GM19397 (cell line): ENCODE measurements around the gene GALNT18.

ENCODE experiments used
- ATAC-seq: cut with Tn5 transposase; IDR thresholded peaks from one replicate; pipeline ENCODE4 v1.9.1; 2021; ENCODE audit warnings: mild to moderate bottlenecking, moderate library complexity; ENCODE audit not compliant: unreplicated experiment

Gene GALNT18

DNA sequence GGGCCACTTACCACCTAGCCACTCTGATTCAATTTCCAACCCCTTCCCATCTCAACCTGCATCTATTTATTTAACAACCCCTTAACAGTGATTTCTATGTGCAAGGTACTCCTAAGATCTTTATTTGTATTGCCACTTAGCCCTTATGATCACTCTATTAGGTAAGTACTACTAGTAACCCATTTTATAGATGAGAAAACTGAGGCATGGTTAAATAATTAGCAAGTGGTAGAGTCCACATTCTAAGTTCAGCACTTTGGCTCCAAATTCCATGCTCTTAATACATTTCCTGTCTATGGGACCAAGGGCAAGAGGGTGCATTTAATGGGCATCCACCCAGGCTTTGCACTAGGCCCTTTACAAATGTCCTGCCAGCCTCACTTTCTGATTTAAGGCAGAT is 230.6 kb downstream of the GALNT18 start:
- no peak for ATAC-seq

DNA sequence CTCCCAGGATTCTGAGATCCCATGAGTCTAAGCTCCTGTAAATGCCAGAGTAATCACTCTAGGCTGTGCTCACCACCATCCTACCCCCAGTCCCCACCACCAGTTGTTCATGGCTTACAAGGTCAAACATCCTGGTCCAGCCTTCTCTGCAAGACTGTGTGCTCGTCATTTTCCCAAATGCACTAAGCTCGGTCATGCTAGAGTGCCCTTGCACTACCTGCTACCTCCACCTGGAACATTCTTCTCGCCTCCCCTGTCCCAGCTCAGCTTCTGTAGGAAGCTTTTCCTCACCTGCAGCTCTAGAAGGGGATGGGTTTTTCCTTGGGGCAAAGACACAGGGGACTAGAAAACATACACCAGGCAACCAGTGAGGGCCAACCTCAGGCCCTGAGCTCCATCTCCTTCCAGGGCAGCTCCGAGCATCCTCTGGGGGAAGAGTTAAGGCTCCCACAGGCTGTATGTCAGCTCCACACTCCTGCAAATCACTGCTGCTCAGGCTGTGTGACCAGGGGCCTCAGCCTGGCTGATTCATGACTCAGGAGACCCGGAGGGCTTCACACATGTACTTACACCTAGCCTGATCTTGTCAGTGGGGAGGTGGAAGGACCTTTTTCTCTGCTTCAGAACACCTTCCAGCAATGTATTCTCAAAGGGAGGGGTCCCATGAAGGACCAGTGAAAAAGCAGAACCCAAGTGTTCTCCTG is 231.6 kb downstream of the GALNT18 start:
- ATAC-seq, result no peak

DNA sequence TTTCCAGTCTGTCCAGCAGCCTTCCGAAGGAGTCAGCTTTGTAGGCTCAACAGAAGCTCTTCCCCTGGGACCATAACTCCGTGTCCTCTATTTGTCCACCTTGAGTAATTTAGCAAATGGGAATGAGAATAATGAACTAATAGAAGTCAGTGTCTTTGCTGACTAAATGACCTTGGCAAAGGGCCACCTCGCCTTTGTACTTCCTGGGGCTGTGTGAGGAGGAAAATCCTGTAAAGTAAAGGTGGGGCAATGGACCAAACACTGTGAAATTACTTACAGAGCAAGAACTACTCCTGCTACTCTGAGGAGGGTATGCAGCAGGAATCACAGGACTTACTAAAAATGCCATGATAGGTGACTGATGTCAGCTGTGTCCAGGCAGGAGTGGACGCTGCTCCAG is 232.6 kb downstream of the GALNT18 start:
- no peak for ATAC-seq

DNA sequence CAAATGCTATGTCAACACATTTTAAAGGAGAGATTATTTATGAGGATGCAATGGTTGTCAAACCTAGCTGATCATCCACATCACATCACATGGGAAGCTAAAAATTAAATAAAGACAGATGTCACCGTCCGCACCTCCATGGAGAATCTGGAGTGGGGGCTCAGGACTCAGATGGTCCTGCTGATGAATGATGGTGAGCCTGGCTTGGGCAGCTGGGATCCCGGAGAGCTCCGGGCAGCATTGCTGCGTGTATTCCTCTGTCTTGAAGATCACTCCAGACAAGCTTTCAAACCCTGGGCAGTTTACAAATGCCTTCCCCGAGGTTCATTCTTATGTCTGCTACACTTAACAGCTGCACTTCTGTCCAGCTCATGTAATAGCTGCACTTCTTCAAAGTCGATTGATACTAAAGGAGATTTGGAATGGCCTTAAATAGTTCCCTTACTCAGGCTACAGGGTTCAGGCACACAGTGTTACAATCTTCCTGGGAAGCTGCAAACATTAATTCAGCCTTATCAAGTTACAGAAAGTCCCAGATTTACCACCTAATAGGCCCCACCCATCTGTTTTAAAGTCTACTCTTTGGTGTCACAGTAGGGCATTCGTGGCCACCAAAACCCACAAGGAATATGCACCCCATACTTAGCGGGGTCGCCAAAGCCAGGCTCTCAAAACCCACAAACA is 234.0 kb downstream of the GALNT18 start:
- ATAC-seq, result no peak

DNA sequence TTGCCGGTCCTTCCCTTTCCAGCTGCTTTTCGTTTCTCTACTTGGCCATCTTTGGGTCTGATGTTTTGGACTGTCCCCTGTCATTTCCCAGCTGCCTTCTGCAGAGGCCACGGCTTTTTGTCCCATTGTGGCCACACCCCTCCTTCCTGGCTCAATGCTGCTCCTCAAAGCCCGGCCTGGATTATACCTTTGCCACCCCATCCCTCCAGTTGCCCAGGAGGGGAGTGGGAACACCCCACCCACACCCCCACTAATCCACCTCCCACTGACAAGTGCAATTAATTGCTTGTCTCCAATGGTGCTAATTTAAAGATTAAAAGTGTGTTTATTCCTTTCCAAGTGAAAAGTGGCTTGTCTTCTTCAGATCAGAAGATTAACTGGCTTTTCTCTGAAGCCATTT is 234.6 kb downstream of the GALNT18 start:
- ATAC-seq, result no peak

DNA sequence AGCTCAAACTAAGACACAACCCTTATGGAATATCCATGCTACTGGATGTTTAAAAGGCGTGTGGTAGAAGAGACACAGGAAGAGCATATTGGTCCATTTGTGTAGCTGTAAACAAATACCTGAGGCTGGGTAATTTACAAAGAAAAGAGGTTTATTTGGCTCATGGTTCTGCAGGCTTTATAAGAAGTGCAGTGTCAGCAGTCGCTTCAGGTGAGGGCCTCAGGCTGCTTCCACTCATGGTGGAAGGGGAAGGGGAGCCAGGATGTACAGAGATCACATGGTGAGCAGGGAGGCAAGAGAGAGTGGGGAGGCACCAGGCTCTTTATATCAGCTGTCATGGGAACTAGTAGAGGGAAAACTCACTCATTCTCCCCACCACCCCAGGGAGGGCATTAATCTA is 237.0 kb downstream of the GALNT18 start:
- ATAC-seq, result no peak

DNA sequence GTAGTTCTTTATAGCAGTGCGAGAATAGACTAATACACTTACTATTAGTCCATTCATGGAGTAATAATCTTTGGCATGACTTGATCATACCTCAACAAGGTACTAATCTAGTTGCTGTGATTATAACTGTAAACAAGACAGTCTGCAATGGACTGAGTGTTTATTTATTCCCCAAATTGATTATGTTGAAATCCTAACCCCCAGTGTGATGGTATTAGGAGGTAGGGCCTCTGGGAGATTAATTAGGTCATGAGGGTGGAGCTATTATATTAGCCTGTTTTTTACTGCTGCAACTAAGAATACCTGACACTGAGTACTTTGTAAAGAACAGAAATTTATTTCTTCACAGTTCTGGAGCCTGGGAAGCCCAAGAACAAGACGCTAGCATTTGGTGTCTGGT is 237.8 kb downstream of the GALNT18 start:
- no peak for ATAC-seq

DNA sequence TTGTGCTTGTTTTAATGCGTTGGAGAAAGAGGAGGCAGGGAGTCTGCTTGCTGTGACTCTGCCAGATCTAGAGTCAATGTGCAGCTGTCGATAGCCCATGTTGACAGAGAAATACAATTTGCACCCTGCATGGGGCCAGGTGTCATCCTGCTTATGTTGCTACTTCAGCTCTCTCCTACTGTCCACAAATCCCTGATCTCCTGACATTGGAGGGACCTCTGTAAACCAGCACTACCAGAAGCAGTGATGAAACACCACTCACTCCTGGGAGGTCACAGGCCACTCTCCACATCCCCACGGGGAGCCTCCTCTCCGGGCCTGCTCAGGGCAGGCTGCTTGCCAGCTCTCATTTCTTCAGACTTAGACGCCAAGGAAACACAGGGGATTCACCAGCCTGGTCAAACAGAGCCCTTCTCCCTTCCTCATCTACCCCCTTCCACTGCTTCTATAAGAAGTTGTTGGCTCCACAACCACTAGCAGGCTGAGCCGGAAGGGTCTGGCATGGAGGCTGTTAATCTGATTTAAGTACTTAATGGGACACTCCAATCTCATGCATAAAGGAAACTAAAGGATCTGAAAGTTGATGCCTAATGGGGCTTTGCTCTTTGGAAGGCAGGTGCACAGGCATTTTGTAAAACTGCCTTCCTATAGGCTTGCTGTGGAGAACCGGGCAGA is 238.8 kb downstream of the GALNT18 start:
- no peak for ATAC-seq

DNA sequence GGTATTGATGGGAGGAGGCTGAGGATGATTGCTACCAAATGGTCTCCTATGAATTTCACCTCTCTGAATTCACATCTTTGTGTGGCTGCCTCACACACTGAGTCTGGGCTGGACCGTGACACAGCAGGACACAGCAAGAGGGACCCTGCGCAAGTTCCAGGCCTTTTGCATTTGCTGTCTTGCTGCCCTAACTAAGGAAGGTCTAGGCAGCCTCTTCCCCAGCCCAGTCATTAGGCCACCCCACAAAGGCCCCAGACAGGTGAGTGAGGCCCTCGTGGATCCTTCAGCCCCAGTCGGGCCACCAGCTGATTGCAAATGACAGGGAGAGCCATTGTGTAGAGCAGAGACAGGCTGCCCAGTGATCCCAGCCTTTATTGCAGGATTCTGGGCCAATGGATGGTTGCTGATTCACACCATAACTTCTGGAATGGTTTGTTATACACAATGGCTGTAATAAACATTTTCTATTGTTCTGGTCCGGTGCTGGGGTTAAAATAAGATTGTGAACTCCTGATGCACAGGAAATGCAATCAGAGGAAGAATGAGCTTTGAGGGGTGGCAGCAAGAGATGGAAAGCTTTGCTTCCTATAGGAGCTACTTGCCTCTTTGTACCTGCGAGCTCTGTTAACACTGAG is 240.2 kb downstream of the GALNT18 start:
- no peak for ATAC-seq

DNA sequence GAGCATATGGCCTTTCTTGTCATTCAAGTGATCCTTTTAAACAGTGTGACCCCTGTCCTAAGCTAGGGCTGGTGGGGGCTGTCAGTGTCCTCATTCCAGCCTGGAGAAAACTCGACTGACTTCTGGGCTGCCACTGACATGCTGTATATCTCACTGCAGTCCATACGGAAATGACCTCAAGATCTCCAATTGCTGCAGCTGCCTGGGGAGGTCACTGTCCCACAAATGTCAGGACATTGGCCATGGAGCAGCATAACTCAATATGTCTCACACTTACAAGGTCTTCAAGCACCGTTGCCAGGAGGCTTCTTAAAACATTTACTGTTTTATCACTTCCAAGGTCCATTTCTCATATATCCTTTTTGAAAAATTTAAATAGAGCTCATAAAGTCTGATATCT is 240.9 kb downstream of the GALNT18 start:
- ATAC-seq, result no peak

DNA sequence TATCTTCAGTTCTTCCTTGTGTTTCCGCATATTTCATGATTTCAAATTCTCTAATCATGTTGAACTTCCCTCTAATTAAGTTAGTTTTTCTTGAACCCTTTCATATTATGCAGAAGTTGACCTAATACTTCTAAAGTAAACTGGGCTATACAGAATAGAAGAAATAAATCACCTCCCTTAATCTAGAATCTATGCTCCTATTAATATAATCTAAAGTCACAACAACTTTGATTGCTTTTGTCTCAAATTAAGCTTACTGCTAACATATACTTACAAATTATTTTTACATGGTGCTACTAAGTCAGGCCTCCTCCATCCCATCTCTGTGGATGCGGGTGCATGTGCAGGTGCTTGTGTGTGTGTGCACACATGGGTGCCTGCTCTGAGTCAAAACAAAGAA is 241.5 kb downstream of the GALNT18 start:
- no peak for ATAC-seq

DNA sequence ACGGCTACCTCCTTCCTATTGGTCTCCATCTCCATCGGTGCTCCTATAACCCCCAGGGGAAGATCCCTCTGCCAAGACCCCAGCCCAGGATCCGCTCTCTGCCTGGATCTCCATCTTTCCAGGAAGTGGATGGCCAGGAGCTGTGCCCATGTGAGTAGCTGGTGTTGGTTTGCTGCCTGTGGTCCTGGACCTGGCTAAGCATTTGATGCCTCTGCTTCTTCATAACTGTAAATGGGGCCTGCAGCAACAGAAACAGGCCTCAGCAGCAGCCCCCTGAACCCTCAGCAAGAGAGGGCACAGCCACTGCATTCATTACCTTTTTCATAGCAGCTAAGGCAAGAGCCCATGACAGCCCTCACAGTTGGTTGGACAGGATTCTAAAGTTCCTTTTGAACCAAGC is 242.1 kb downstream of the GALNT18 start:
- ATAC-seq, result no peak

DNA sequence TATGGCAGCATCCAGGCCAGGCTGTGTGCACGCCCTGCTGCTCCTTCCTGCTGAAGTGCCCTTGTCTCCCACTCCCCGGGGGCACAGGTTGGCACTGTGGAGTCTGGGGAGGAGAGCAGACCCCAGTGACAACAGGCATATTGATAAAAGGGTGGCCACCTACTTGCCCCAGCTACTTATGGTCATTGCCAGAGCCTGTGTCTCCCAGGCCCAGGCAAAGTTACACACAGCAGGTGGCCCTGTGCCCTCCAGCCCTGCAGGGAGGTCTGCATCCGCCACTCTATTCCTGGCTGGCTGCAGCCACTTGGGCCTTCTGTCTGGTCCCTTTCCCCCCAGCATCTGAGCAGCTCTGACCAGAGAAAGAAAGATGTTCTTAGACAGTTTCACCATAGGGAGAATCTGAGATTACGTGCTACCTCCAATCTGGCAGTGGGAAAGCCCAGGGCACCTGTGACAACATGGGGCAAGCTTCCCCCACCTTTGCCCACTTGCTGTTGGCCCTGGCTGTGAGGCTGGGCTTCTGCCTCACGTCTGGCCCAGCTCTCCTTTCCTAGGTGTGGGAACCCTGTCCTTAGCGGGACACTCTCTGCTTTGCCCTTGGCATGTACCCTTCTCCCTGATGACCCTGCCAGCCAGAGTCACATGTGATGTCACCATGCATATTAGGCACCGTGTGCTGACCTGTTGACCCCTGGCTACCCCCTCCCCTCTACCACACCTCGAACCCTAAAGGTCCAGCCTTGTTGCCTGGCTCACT is 243.4 kb downstream of the GALNT18 start:
- no peak for ATAC-seq

DNA sequence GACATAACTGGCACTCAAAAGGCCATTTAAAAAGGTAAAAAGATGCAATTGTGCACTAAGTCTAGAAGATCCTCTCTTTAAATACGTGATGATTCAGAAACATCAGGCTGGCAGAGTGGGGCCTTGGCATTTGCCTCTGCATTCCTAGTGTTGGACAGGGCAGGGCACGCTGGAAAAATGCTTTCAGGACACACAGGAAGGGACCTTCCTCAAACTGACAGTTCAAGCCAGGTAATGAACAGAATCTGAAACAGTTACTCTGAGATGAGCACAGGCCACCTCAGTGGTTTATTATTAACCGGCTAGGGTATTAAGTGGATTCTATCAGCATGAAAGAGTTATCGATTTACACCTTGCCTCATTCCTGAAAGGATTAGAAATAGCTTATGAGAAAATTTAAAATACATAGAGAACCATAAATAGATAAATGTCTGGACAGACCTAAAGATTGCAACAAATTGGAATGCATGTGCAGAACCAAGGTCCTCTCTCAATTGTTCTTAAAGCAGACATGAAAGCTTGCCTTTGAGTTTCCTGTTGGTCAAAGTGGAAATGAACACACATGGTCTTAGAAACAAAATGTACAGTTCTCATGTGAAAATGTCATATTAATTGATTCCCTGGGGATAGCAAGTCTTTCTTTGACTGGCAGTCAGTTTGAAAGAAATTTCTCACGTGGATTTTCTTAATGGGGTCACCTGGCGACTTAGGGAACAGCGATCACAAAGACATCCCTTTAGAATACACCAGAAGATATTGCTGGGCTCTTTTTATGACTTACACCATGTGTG is 247.3 kb downstream of the GALNT18 start:
- ATAC-seq, result peak; percentile 63

DNA sequence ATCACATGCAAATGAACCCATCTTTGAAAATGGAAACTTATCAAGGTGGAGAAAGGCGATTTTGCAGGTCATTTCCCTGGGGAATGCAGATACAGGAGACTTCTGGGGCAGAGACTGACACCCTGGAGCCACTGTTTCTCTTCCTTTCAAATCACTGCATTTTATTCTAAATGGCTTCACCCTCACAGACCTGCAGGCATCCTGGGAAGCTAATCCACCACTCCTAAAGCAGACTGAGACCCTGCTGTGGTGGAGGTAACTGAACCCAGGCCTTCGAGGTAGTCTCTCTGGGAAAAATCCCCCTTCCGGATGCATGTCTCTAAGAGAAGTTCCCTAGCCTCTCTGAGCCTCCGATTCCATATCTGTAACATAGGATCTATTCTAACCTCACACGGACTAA is 247.9 kb downstream of the GALNT18 start:
- no peak for ATAC-seq

DNA sequence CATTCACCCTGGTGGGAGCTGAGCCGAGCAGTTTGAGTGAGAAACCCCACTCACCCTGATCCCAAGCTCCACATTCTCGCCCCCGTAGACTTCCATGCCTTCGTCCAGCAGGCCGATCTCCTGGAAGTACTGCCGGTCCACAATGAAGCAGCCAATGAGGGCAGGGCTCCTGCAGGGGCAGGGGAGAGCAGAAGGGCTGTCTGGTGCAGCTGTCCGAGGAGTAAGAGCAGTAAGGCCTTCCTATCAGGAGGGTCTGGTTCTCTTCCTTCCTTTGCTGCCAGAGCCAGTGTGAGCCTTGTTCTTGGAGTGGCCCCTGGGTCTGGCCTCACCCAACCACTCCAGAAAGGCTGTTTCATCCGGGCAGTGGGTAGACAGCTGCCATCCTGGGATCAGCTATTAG is 249.3 kb downstream of the GALNT18 start:
- no peak for ATAC-seq

DNA sequence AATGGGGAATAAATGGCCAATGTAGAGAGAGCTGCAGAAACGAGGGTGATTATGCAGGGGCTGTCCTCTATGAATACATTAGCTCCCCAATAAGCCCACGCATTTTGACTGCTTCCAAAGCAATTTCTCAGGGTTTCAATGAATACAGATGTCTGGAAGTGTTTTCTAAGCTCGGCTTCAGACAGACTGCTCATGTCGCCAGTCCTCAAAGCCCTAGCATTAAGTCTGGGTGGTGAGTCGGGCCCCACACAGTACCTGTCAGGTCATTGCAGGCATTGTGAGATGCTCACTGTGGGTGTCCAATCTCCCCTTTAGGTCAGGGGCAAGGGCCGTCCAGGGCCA is 250.9 kb downstream of the GALNT18 start:
- no peak for ATAC-seq

DNA sequence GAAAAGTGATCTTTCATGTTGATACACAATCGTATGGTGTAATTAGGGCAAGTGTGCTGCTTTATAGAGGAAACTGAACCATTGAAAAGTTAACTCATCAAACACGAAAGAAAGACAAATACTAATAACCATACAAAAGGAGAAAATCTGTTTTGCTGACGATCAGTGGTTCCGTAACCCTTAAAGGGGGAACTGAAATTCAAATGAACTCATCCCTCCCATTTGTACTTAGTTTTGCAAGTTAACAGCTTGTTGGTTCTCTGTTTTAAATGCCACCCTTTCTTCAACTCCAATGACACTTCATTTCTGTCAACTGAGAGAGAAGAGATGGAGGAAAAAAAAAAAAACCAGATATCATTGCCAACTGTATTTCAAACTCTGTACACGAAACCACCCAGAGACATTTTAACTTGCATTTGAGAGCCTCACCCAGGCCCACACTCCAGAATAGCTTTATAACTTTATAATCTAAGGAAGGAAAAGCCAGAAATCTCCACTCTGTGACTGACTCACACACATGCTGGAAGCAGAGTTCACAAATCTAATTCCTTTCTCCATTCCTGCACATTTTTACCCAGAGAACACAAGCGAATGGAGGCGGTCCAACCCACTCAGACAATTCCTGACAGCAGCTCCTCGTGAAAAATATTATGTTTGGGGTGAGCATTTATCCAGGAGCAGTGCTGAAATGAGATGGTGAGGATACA is 251.4 kb downstream of the GALNT18 start:
- ATAC-seq, result no peak

DNA sequence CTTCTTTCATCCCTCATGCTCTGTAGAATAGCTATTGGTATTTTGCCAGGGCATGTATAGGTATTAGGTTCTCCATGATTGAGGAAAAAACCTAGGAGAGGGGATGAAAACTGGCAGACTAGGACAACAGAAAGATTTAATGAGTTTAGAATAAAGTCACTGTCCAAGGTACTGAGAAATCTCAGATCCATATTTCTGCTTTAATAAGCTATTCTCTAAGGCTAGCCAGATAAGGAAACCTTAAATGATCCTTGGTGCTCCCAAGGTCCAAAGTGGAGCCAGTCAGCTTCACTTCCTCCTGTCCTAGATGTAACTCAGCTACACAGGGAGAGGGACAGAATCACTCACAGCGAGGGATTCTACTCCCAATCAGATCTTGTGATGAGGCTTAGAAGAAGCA is 255.0 kb downstream of the GALNT18 start:
- ATAC-seq, result no peak

DNA sequence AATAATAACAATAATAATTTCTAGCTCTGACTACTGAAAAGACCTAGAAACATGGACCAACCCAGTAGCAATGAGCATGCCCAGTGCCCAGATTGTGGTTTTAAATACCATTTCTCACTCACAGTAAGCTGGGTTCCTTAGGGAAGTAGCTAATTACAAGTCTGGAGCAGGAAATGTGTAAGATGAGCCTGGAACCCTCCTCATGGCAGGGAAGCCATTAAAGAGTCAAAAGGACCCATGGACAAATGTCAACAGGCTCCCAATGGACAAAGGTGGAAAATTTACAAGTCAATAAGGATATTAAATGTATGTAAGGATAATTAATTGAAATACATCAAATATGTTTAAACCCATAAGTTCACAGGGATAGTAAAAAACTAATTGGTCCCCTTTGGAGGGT is 258.1 kb downstream of the GALNT18 start:
- no peak for ATAC-seq
